HG03135 (cell line): Measurements from ENCODE around the gene MAN2A2.
"Not testable (repeated sequence)": the region's sequence is repeated elsewhere in the genome, so short reads cannot be mapped to it uniquely, and the experiment has no call there.

Source experiments
- ATAC-seq: cut with Tn5 transposase; IDR thresholded peaks from one replicate; pipeline ENCODE4 v1.9.1; 2021; ENCODE audit warnings: mild to moderate bottlenecking, moderate library complexity; ENCODE audit not compliant: unreplicated experiment

Gene MAN2A2

DNA sequence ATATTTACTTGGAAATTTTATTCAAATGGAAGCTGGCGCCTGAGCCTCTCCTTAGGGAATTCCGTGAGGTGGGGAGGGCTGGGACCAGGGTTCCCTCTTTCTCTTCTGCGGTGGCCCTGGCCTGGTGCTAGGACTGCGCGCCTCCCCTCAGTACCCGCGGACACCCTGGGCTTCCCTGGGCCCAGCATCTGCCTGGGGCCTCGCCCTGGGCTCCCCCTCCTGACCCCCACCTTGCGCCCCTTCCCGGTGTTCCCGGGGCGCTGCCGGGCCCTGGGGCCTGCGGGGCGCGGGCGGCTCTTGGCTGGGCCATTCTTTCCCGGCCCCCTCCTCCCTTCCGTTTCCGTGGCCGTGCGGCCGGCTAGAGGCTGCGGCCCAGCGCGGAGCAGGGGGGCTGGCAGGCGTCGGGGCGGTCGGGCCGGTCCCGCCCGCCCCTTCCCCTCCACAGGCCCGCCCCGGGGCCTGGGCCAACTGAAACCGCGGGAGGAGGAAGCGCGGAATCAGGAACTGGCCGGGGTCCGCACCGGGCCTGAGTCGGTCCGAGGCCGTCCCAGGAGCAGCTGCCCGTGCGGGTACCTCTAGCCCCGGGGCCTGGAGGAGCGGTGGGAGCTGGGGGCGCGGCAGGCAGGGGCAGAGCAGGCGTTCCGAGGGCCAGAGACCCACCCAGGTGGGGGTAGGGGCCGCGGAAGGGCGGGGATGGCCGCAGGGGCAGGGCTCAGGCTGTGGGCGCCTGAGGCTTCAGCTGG is 19.0 kb upstream of the MAN2A2 start, which contains the start of gene FES:
FES (plus strand) TSS at position 529 of the 743 bp plus-strand sequence. CDS start 542 bp downstream, outside the sequence.
- no peak for ATAC-seq

DNA sequence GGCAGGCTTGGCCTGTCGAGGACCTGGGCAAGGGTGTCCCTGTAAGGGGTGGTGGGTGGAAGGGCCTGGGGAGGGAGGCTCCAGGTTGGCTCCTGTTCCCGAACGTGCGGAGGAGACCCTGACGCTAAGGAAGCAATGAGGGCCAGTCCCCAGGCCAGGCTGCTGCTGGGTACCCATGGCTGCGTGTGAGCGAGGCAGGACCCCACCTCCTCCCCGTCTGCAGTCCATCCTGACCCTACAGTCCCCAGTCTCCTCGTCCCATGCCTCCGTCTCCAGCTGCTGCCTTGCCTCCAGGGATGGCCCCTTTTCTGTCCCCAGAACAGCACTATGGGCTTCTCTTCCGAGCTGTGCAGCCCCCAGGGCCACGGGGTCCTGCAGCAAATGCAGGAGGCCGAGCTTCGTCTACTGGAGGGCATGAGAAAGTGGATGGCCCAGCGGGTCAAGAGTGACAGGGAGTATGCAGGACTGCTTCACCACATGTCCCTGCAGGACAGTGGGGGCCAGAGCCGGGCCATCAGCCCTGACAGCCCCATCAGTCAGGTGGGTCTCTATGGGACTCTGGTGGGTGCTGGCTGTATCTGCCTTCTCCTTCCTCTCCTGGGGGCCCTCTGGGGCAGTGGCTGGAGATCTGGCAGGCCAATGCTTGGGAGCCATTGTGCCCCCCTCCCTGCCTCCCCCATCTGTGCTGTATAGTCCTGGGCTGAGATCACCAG is 18.2 kb upstream of the MAN2A2 start:
- no peak for ATAC-seq

DNA sequence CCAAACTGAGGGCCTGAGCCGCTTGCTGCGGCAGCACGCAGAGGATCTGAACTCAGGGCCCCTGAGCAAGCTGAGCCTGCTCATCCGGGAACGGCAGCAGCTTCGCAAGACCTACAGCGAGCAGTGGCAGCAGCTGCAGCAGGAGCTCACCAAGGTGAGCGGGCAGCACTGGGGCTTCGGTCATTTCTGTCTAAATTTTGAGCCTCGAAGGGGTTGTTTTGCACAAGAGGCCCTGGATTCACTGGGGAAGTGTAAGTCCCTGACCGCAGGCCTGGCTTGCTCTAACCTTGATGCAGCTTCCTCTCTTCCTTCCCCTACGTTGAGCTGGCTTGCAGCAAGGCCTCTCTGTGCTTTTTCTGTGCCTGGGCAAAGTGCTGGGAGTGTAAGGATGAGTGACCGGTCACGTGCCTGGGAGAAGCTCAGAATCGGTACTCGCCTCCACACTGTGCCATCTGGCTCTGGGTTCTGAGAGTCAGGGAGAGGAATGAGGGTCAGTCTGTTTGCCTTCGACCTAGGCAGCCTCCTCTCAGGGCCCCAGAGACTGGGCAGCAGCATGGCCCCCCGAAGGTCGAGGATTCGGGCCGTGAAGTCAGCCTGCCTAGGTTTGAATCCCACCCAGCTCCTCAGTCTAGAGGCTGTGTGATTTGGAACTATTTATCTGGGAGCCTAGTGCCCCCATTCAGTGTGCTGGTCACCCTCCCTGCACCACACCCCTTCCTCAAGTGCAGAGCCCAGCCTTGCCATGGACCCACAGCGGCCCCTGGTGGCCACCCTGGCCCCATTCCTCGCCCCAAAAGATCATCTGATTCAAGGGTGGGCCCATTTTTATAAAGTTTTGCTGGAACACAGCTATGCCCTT is 17.4 kb upstream of the MAN2A2 start:
- ATAC-seq: peak; percentile 41

DNA sequence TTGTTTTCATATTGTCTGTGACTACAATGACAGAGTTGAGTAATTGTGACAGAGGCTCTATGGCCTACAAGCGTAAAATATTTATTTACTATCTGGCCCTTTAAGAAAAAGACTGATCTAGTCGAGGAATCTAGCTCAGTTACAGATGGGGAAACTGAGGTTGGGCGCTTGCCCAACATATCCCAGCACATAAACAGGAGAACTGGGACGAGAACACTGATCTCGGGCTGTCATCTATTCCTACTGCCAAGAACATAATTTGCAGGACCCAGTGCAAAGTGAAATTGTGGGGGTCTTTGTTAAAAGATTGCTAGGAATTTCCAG is 16.8 kb upstream of the MAN2A2 start:
- no peak for ATAC-seq

DNA sequence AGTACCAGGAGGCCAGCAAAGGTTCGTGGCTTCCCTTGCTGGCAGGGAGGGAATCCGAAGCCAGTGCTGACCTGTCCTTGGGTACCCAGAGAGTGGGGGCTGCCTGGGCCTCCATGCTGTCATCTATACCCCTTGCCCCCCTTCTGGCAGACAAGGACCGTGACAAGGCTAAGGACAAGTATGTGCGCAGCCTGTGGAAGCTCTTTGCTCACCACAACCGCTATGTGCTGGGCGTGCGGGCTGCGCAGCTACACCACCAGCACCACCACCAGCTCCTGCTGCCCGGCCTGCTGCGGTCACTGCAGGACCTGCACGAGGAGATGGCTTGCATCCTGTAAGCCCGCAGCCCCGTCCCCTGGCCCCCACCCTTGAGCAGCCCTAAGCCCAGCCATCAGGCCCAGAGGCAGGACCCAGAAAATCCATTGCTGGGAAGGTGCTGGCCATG is 16.0 kb upstream of the MAN2A2 start:
- no peak for ATAC-seq

DNA sequence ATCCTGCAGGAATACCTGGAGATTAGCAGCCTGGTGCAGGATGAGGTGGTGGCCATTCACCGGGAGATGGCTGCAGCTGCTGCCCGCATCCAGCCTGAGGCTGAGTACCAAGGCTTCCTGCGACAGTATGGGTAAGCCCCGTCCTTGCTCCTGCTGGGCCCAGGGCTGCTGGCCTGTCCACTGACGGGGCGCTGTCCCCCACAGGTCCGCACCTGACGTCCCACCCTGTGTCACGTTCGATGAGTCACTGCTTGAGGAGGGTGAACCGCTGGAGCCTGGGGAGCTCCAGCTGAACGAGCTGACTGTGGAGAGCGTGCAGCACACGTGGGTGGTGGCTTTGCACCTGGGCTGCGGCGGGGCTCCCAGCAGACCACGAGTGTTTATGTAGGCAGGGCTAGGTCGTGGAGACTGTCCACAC is 13.8 kb upstream of the MAN2A2 start:
- ATAC-seq: no peak

DNA sequence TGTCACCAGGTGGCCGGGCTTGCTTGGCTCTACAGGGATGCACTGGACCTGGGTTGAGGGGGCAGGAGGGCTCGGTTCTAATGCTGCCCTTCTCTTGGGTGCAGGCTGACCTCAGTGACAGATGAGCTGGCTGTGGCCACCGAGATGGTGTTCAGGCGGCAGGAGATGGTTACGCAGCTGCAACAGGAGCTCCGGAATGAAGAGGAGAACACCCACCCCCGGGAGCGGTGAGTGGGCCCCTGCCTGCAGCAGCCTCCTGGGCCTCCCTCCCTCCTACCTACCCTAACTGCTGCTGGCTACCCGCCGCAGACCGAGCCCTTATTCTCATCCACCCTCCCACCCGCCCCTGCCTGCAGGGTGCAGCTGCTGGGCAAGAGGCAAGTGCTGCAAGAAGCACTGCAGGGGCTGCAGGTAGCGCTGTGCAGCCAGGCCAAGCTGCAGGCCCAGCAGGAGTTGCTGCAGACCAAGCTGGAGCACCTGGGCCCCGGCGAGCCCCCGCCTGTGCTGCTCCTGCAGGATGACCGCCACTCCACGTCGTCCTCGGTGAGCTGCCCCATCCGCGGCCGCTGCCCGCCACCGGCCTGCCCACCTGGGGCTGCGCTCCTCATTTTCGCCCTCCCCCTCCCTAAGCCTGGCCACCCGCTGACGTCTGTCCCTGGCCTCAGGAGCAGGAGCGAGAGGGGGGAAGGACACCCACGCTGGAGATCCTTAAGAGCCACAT is 13.2 kb upstream of the MAN2A2 start:
- ATAC-seq: no peak

DNA sequence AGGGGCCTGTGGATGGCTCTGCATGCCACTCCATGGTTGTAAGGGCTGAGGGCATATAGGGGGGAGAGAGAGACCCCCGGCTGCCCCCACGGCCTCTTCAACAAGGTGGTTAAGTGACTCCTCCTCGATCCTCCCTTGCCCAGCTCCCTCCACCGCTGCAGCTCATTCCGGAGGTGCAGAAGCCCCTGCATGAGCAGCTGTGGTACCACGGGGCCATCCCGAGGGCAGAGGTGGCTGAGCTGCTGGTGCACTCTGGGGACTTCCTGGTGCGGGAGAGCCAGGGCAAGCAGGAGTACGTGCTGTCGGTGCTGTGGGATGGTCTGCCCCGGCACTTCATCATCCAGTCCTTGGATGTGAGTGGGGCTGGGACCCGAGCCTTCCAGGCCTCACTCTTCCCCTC is 12.3 kb upstream of the MAN2A2 start:
- no peak for ATAC-seq

DNA sequence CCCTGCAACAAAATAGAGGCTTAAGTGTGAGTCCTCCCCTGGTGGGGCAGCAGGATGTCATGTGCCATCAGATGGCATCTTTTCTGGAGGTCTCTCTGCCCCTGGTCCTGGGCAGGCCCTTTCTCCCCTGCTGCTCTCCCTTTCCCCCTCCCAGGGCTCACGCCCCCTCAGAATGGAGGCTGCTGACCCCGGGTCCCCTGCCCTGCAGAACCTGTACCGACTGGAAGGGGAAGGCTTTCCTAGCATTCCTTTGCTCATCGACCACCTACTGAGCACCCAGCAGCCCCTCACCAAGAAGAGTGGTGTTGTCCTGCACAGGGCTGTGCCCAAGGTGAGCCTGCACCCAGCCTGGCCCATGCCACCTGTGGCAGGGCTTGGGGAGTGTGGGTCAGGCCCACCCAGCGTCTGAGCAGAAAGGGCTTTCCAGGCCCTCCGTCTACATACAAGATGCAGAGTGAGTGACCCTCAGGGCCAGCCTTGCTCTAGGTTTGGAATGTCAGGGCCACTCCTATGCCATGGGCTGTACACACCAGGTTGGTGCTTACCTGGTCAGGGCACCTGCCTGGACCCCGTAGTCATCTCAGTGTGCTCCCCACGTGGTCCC is 11.7 kb upstream of the MAN2A2 start:
- no peak for ATAC-seq

DNA sequence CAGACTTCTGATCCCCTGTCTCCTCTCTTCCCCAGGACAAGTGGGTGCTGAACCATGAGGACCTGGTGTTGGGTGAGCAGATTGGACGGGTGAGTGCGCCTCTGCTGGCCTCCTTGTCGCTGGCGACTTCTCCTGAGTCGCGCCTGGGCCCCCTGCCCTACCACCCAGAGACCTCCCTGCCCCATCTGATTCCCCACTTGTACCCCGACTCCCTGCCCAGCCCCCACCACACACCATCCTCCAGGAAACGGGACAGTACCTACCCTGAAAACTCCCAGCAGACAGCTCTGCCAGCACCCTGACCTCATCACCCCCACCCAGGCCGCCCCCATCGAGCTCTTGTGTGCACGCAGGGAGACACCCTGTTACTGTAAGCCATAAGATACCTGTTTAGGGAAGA is 11.1 kb upstream of the MAN2A2 start:
- no peak for ATAC-seq

DNA sequence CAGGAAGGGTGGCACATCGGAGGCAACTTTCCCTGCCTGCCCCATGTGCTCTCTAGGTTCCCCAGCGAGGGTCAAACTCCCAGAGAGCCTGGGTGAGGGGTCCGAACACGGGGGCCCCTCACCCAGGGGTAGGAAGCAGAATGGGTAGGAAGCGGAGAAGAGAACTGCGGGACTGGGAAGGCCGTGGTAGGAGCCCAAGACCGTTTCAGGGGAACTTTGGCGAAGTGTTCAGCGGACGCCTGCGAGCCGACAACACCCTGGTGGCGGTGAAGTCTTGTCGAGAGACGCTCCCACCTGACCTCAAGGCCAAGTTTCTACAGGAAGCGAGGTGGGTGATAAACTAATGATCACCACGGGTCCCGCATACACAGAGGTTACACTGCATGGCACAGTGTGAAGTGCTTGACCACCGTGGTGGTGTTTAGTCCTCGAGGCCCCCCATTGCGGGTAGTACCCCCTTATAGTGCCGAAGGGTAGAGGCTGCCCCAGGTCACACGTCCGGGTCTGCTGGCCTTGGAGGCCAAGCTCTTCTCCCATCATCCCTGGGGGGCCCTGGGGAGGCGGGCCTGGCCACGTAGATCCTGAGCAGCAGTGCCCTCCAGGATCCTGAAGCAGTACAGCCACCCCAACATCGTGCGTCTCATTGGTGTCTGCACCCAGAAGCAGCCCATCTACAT is 10.5 kb upstream of the MAN2A2 start:
- ATAC-seq: no peak

DNA sequence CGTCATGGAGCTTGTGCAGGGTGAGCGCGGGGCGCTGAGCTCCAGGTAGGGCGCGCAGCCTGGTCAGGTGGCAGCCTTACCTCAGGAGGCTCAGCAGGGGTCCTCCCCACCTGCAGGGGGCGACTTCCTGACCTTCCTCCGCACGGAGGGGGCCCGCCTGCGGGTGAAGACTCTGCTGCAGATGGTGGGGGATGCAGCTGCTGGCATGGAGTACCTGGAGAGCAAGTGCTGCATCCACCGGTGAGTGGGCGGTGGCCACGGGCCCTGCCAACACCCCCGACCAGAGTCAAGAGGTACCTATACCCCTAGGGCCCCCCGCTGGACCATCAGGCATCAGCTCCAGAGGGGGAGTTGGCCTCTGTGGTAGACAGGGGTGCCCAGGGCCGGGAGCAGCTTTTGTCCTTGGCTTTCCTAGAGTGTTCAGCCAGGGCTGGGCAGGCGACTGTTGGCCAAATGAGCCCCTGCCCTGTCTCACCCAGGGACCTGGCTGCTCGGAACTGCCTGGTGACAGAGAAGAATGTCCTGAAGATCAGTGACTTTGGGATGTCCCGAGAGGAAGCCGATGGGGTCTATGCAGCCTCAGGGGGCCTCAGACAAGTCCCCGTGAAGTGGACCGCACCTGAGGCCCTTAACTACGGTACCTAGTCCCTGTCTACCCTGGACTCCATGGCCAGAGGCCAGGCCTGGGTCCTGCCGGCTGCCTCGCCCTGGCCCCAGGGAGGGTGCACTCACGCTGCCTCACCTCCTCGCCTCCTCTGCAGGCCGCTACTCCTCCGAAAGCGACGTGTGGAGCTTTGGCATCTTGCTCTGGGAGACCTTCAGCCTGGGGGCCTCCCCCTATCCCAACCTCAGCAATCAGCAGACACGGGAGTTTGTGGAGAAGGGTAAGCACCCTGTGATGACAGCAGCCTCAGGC is 9.7 kb upstream of the MAN2A2 start:
- no peak for ATAC-seq

DNA sequence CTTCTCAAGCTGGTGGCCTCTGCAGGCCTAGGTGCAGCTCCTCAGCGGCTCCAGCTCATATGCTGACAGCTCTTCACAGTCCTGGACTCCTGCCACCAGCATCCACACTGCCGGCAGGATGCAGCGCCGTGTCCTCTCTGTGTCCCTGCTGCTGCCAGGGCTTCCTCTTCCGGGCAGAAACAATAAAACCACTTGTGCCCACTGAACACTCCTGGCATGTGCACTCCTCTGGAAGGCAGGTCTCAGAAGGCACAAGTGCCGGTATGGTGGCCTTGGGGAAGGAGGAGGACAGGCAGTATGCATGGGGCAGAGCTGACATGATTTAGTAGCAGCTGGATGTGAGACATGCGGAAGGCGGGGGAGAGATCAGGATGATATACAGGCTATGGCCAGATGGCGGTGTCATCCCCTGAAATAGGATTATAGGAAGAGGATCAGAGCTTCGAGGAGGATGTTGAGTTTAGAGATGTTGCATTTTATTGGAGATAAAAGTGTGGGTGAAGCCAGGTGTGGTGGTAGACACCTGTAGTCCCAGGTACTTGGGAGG is 7.5 kb upstream of the MAN2A2 start:
- ATAC-seq: no peak

DNA sequence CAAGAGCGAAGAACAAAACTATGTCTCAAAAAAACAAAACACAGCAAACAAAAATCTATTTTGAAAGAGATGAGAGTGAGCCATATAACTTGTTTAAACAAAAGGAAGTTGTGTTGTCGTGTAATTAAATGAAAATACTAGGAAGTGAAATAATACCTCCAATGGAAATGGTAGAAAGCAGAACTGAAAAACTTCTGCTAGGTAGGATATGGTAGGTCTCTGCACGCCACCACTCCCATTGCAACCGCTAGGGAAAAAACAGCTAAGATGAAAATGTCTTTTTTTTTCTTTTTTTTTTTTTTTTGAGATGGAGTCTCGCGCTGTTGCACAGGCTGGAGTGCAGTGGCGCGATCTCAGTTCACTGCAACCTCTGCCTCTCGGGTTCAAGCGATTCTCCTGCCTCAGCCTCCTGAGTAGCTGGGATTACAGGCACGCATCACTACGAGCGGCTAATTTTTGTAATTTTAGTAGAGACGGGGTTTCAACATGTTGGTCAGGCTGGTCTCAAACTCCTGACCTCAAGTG is 5.9 kb upstream of the MAN2A2 start:
- not testable (repeated sequence) for ATAC-seq

DNA sequence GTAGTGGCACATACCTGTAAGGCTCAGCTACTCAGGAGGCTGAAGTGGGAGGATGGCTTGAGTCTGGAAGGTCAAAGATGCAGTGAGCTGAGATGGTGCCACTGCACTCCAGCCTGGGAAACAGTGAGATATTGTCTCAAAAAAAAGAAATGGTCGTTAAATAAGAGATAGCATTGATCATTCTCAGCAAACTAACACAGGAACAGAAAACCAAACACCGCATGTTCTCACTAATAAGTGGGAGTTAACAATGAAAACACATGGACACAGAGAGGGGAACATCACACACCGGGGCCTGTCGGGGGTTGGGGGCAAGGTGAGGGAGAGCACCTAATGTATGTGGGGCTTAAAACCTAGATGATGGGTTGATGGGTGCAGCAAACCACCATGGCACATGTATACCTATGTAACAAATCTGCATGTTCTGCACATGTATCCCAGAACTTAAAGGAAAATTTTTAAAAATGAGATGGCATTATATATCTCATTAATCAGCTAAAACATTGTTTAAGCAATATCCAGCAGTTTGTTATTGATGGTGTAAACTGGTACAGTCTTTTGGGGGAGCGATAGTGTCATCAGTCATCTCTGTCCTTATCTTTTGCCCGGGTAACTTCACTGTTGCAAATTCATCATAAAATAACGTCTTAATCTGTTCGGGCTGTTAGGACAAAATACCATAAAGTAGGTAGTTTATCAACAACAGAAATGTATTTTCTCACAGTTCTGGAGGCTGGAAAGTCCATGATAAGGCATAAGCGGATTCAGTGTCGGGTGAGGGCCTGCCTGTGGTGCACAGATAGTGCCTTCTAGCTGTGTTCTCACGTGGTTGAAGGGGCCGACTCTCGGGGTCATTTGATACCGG is 1.7 kb upstream of the MAN2A2 start:
- ATAC-seq: no peak

DNA sequence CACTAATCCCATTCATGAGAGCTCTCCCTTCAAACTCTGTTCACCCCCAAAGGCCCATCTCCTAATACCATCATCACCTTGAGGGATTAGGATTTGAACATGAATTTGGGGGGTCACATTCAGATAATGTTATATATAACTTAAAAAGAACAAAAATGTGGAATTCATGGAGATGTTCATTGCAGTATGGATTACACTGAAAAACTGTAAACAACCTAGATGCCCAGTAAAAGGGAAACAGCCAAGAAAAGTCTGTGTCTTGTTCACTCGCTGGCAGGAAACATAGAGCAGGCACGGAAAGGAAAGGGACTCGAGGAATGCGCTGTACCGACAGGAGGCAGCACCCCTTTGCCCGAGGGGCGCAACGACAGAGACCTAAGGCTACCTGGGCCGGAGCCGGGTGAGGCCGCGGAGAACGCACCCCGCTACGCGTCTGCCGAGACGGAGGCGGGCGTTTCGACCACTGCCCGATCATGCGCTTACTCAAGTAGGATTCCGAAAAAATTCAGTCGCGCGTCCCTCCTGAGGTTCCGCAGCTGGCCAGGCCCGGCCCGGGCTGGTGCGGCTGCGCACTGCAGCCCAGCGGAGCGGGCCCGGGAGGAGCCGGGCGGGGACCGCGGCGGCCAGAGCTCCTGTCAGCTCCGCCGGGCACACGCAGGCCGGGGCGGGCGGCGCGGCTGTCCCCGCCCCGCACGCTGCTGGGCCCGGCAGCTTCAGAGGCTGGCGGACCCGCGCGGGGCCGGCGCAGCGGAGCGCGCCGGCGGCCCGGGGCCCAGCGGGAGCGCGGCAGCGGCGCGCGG is 862 bp upstream of the MAN2A2 start:
- peak; percentile 59 for ATAC-seq
